ENCODE data around the gene FUZ.

The FUZ gene

DNA sequence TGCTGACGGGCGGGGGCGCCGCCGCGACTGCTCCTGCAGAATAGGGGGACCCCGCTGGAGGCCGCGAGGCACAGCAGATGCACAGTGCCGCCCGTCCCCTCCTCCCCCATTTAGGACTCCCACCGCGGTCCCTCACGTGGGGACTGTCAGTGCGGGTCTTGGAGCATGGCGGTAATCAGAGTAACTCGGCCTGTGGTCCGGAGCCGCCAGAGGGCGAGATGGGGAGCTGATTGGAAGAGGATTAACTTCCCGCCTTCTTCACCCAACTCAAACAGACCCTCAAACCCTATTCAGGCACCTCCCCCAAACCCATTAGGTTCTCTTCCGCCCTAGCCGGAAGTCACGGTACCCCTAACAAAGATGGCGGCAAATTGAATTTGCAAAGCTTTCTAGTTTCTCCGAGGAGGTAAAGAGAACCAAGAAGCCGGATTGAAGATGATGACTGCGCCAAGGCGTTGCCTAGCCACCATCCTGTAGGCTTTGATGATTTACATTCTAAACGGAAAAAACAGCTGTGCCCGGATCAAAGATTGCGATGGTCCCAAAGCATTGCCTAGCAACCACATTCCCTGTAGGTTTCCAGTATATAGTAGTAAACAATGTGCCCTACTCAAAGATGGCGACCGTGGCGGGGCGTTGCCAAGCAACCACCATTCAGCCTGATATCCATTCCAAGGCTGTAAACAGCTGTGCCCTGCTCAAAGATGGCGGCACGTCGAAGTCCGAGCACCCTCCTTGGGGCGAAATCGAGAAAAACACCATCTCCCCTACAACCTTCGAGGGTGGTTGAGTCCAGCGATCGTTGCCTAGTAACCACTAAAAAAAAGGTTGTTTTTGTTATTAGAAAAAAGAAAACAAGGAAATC, at the start of gene FUZ (continued):
- TF ChIP-seq, protein P1, sequence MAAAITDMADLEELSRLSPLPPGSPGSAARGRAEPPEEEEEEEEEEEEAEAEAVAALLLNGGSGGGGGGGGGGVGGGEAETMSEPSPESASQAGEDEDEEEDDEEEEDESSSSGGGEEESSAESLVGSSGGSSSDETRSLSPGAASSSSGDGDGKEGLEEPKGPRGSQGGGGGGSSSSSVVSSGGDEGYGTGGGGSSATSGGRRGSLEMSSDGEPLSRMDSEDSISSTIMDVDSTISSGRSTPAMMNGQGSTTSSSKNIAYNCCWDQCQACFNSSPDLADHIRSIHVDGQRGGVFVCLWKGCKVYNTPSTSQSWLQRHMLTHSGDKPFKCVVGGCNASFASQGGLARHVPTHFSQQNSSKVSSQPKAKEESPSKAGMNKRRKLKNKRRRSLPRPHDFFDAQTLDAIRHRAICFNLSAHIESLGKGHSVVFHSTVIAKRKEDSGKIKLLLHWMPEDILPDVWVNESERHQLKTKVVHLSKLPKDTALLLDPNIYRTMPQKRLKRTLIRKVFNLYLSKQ (tag by site-specific recombination; IDR thresholded peaks at IDR 0.05; ENCODE audit: borderline replicate concordance), result no peak
- no peak for TF ChIP-seq ZNF571 (tag by site-specific recombination; IDR thresholded peaks at IDR 0.05)
- no peak for TF ChIP-seq ZNF184 (tag by site-specific recombination; IDR thresholded peaks at IDR 0.05)
- TF ChIP-seq ZBTB21 (tag by site-specific recombination; IDR thresholded peaks at IDR 0.05), result no peak
- no peak for TF ChIP-seq ZFP37 (tag by site-specific recombination; IDR thresholded peaks at IDR 0.05)
- TF ChIP-seq KLF1 (tag by site-specific recombination; IDR thresholded peaks at IDR 0.05), result no peak
- TF ChIP-seq SCRT2 (tag by site-specific recombination; IDR thresholded peaks at IDR 0.05), result no peak
- TF ChIP-seq, protein P2, sequence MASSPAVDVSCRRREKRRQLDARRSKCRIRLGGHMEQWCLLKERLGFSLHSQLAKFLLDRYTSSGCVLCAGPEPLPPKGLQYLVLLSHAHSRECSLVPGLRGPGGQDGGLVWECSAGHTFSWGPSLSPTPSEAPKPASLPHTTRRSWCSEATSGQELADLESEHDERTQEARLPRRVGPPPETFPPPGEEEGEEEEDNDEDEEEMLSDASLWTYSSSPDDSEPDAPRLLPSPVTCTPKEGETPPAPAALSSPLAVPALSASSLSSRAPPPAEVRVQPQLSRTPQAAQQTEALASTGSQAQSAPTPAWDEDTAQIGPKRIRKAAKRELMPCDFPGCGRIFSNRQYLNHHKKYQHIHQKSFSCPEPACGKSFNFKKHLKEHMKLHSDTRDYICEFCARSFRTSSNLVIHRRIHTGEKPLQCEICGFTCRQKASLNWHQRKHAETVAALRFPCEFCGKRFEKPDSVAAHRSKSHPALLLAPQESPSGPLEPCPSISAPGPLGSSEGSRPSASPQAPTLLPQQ (tag by site-specific recombination; IDR thresholded peaks at IDR 0.05), result peak; percentile 54
- no peak for TF ChIP-seq ZNF677 (tag by site-specific recombination; IDR thresholded peaks at IDR 0.05)
- TF ChIP-seq ZNF548 (tag by site-specific recombination; IDR thresholded peaks at IDR 0.05), result no peak
- TF ChIP-seq BCL11A (tag by site-specific recombination; IDR thresholded peaks at IDR 0.05; ENCODE audit: low read depth), result no peak
- TF ChIP-seq ZNF624 (tag by site-specific recombination; IDR thresholded peaks at IDR 0.05), result no peak
- TF ChIP-seq ZNF660 (tag by site-specific recombination; IDR thresholded peaks at IDR 0.05), result peak; percentile 41
- no peak for TF ChIP-seq ZNF324 (tag by site-specific recombination; IDR thresholded peaks at IDR 0.05)
- TF ChIP-seq ZNF335 (tag by site-specific recombination; conservative IDR thresholded peaks at IDR 0.05), result peak; percentile 98
- no peak for TF ChIP-seq TRIM28 (IDR thresholded peaks at IDR 0.05; ENCODE audit: borderline replicate concordance, low read length)
- TF ChIP-seq ZNF473 (tag by site-specific recombination; IDR thresholded peaks at IDR 0.05), result no peak
- TF ChIP-seq, protein P3, sequence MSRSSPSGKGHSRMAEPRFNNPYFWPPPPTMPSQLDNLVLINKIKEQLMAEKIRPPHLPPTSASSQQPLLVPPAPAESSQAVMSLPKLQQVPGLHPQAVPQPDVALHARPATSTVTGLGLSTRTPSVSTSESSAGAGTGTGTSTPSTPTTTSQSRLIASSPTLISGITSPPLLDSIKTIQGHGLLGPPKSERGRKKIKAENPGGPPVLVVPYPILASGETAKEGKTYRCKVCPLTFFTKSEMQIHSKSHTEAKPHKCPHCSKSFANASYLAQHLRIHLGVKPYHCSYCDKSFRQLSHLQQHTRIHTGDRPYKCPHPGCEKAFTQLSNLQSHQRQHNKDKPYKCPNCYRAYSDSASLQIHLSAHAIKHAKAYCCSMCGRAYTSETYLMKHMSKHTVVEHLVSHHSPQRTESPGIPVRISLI (tag by site-specific recombination; IDR thresholded peaks at IDR 0.05), result peak; percentile 98
- no peak for TF ChIP-seq ZNF302 (tag by site-specific recombination; IDR thresholded peaks at IDR 0.05; ENCODE audit: low read depth)
- TF ChIP-seq MYNN (tag by site-specific recombination; IDR thresholded peaks at IDR 0.05; ENCODE audit: borderline replicate concordance), result peak; percentile 74; the same call in 1 of the 2 replicates
- TF ChIP-seq ZNF426 (tag by site-specific recombination; IDR thresholded peaks at IDR 0.05), result no peak
- TF ChIP-seq ZNF311 (tag by site-specific recombination; IDR thresholded peaks at IDR 0.05; ENCODE audit: borderline replicate concordance), result no peak
- TF ChIP-seq ZBTB17 (tag by site-specific recombination; IDR thresholded peaks at IDR 0.05), result peak; percentile 98
- TF ChIP-seq, protein P4, sequence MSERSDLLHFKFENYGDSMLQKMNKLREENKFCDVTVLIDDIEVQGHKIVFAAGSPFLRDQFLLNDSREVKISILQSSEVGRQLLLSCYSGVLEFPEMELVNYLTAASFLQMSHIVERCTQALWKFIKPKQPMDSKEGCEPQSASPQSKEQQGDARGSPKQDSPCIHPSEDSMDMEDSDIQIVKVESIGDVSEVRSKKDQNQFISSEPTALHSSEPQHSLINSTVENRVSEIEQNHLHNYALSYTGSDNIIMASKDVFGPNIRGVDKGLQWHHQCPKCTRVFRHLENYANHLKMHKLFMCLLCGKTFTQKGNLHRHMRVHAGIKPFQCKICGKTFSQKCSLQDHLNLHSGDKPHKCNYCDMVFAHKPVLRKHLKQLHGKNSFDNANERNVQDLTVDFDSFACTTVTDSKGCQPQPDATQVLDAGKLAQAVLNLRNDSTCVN (tag by site-specific recombination; optimal IDR thresholded peaks at IDR 0.05), result no peak
- TF ChIP-seq, protein P5, sequence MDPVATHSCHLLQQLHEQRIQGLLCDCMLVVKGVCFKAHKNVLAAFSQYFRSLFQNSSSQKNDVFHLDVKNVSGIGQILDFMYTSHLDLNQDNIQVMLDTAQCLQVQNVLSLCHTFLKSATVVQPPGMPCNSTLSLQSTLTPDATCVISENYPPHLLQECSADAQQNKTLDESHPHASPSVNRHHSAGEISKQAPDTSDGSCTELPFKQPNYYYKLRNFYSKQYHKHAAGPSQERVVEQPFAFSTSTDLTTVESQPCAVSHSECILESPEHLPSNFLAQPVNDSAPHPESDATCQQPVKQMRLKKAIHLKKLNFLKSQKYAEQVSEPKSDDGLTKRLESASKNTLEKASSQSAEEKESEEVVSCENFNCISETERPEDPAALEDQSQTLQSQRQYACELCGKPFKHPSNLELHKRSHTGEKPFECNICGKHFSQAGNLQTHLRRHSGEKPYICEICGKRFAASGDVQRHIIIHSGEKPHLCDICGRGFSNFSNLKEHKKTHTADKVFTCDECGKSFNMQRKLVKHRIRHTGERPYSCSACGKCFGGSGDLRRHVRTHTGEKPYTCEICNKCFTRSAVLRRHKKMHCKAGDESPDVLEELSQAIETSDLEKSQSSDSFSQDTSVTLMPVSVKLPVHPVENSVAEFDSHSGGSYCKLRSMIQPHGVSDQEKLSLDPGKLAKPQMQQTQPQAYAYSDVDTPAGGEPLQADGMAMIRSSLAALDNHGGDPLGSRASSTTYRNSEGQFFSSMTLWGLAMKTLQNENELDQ (tag by site-specific recombination; IDR thresholded peaks at IDR 0.05; ENCODE audit: low read depth), result no peak
- TF ChIP-seq, protein P6, sequence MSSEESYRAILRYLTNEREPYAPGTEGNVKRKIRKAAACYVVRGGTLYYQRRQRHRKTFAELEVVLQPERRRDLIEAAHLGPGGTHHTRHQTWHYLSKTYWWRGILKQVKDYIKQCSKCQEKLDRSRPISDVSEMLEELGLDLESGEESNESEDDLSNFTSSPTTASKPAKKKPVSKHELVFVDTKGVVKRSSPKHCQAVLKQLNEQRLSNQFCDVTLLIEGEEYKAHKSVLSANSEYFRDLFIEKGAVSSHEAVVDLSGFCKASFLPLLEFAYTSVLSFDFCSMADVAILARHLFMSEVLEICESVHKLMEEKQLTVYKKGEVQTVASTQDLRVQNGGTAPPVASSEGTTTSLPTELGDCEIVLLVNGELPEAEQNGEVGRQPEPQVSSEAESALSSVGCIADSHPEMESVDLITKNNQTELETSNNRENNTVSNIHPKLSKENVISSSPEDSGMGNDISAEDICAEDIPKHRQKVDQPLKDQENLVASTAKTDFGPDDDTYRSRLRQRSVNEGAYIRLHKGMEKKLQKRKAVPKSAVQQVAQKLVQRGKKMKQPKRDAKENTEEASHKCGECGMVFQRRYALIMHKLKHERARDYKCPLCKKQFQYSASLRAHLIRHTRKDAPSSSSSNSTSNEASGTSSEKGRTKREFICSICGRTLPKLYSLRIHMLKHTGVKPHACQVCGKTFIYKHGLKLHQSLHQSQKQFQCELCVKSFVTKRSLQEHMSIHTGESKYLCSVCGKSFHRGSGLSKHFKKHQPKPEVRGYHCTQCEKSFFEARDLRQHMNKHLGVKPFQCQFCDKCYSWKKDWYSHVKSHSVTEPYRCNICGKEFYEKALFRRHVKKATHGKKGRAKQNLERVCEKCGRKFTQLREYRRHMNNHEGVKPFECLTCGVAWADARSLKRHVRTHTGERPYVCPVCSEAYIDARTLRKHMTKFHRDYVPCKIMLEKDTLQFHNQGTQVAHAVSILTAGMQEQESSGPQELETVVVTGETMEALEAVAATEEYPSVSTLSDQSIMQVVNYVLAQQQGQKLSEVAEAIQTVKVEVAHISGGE (tag by site-specific recombination; conservative IDR thresholded peaks at IDR 0.05; ENCODE audit: low read depth), result peak; percentile 91
- TF ChIP-seq, protein P7, sequence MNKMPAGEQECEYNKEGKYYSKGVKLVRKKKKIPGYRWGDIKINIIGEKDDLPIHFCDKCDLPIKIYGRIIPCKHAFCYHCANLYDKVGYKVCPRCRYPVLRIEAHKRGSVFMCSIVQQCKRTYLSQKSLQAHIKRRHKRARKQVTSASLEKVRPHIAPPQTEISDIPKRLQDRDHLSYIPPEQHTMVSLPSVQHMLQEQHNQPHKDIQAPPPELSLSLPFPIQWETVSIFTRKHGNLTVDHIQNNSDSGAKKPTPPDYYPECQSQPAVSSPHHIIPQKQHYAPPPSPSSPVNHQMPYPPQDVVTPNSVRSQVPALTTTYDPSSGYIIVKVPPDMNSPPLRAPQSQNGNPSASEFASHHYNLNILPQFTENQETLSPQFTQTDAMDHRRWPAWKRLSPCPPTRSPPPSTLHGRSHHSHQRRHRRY (tag by site-specific recombination; IDR thresholded peaks at IDR 0.05), result no peak

Data from HEK293 (cell line).